ENCODE results near the gene RMDN2. TPM values are rescaled to one million over a fixed set of nuclear protein-coding genes. Genes with fewer than 3 reads are reported as not detected.

The RMDN2 gene, protein sequence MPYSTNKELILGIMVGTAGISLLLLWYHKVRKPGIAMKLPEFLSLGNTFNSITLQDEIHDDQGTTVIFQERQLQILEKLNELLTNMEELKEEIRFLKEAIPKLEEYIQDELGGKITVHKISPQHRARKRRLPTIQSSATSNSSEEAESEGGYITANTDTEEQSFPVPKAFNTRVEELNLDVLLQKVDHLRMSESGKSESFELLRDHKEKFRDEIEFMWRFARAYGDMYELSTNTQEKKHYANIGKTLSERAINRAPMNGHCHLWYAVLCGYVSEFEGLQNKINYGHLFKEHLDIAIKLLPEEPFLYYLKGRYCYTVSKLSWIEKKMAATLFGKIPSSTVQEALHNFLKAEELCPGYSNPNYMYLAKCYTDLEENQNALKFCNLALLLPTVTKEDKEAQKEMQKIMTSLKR
- total RNA-seq (1 to 10 TPM; 1.8 to 3.4 TPM), total RNA-seq (1.5 to 4.5 reads per million in 2 donors)

DNA sequence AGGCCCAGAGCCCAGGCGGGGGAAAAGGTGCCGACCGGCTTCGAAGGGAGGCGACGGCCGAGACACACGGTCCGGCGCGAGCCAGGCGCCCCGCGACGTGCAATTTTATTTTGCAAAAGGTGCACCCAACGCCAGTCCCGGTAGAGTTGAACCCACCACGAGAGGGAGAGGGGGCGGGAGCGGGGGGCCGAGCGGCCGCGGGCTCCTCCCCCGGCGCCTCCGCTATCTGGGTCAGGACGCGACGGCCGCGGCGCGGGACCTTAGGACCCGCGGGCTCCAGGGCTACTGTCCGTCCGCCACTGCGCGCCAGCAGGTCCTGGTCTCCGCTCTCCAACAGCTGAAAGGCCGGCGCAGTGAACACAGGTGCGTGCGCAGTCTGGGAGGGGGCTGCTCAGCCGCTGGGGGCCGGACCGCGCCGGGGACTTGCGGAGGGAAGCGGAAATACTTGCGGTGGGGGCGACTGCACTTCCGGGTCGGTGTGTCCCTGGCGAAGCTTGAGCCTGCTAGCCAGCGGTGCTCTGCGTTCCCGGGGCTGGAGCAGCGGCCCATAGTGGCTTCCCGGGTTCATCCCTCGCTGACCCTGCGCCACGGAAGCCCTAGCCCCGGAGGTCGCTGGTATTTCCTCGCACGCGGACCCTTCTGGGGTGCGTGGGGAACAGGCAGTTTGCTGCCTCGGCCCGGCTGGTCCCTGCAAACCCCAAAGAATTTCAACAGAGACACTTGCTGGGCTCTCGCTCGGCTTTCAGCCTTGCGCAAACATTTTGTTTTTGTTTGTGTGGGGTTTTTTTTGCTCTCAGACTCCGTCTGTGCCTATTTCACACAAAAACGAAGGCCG lies at the start of gene RMDN2:
Gene RMDN2, plus strand, starts transcription at position 225 of the 835 bp plus-strand sequence. CDS start 3,991 bp downstream, outside the sequence.
- Mint-ChIP-seq H3K4me1 (peaks cover 18% of the 10 kb centered on the region), H3K27ac (peak within 1 kb of the TSS; percentile 91), H3K27me3 (peaks cover 8% of the 10 kb centered on the region), H3K36me3 (ENCODE audit: low read depth) (peaks cover 3% of the 10 kb centered on the region), H3K4me3 (peak within 1 kb of the TSS; percentile 99)
- ATAC-seq (peak; percentile 81), DNase-seq (peak; percentile 38 to 44 (median 40))
- H3K9me3 ChIP-seq (ENCODE audit: control insufficient read depth, low read length, poor library complexity, severe bottlenecking), result no peaks in the 10 kb centered on the region

DNA sequence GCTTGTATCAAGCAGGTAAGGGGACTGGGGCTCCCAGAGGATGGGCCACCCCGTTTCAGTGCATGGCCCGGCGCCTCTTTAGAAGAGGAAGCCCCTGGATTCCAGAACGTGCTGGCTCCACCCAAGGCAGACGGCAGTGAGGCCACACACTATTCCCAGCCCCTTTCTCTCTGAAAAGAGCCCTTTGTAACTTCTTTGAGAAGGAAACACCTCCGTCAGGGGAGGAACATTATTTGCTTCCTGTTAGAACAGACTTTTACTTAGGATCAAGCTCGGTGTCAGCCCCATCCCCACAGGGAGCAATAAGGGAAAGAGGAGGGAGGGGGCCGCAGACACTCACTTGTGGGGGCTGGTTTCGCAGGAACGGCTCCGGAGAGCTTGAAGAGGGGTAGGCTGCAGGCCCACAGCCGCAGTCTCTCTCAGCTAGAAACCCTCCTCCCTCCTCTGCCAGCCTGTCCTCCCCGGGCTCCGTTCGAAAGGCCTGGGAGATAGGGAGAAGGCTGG lies 49.6 kb upstream of the RMDN2 start:
- H3K4me1 Mint-ChIP-seq, result peaks cover 17% of the 10 kb centered on the region
- H3K27ac Mint-ChIP-seq, result no peak overlapping the region
- H3K4me3 Mint-ChIP-seq, result no peak overlapping the region

DNA sequence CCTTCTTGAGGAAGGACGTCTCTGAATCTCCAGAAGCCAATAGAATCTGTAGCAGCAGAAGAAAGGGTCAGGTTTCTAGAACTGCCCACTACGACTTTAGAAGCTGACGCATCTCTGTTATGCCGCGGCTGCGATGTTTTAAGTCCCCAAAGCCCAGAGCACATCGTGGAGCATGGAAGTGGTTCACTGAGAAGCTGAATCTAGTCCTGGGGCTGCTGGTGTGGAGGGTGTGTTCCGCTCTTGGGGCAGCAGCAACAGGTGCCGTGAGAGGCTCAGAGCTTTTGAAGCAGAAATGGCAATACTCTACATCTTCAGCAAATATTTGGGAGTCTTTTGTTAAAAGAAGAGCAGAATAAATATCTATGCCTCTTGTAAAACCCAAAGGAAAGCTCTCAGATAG lies 48.9 kb upstream of the RMDN2 start:
- Mint-ChIP-seq H3K4me3 (no peak overlapping the region), H3K27ac (no peak overlapping the region), H3K4me1 (peaks cover 17% of the 10 kb centered on the region), H3K27me3 (peaks cover 35% of the 10 kb centered on the region), H3K36me3 (ENCODE audit: low read depth) (peaks cover 8% of the 10 kb centered on the region)
- DNase-seq (no peak), ATAC-seq (no peak)
- no peaks in the 10 kb centered on the region for H3K9me3 ChIP-seq (ENCODE audit: control insufficient read depth, low read length, poor library complexity, severe bottlenecking)

More for the DNA sequence above, 49.6 kb upstream of the RMDN2 start:
- DNase-seq (no peak), ATAC-seq (no peak)
- Mint-ChIP-seq H3K27me3 (peaks cover 27% of the 10 kb centered on the region), H3K36me3 (ENCODE audit: low read depth) (peaks cover 8% of the 10 kb centered on the region)
- H3K9me3 ChIP-seq (ENCODE audit: control insufficient read depth, low read length, poor library complexity, severe bottlenecking), result no peaks in the 10 kb centered on the region

DNA sequence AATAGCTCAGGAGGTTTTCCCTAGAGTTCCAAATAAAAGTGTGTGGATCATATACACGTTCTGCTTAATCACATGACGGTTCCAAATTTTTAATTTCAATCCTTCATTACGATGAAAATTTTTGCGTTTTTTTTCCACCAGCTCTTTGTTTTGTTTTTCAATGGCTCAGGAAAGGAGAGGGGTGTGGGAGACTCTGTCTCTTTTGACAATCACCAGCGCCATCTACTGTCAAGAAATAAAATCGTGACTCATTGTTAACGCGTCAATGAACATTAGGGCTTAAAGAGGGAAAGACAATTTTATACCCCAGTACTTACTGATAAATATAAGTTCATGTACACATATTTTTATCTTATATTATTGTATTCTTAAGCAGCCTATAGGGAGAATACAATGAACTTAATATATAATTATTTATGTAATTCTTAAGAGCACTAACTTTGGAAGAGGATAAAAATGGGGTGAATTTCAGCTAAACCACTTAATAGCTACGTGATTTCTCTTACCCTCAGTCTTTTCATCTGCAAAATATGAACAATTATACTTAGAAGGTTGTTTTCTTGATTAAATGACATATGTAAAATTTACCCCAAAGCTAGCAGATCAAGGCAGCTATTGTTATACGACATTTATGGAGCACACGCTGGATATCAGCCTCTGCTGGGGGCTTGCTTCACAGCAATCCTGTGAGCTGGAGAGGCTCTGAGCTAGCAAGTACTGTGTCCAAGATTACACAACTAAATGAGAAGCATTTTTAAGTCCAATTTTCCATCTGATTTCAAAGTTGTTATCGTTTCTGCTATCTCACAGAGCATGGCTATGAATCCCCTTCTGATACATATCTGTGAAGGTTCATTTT lies 47.4 kb upstream of the RMDN2 start:
- Mint-ChIP-seq H3K36me3 (ENCODE audit: low read depth) (peaks cover 8% of the 10 kb centered on the region), H3K27ac (no peak overlapping the region), H3K27me3 (peaks cover 38% of the 10 kb centered on the region), H3K4me3 (no peak overlapping the region), H3K4me1 (peaks cover 10% of the 10 kb centered on the region)
- ATAC-seq (peak; percentile 78), DNase-seq (peak in 1 of 3 donors; percentile 17)
- H3K9me3 ChIP-seq (ENCODE audit: control insufficient read depth, low read length, poor library complexity, severe bottlenecking), result no peaks in the 10 kb centered on the region

DNA sequence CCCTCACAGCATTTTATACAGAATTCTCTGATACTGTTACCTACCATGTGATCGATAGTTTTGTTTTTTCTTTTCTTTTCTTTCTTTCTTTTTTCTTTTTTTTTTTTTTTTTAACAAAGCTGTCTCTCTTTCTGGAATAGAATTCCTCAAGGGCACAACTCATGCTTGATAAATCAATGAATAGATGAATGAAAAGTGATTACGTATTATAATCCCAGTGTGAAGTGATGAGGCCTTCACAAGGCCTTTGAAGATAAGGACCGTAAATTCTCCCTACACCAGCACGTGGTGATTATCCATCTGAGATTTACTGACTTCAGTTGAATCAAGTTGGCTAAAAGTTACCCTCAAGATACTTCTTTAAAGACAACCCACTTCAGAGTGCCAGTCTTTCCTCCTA lies 46.6 kb upstream of the RMDN2 start:
- H3K27ac Mint-ChIP-seq, result no peak overlapping the region
- H3K4me1 Mint-ChIP-seq, result peaks cover 7% of the 10 kb centered on the region
- H3K4me3 Mint-ChIP-seq, result no peak overlapping the region
- peaks cover 10% of the 10 kb centered on the region for H3K36me3 Mint-ChIP-seq (ENCODE audit: low read depth)
- H3K9me3 ChIP-seq (ENCODE audit: control insufficient read depth, low read length, poor library complexity, severe bottlenecking), result no peaks in the 10 kb centered on the region
- H3K27me3 Mint-ChIP-seq, result peaks cover 41% of the 10 kb centered on the region
- DNase-seq (no peak), ATAC-seq (no peak)

DNA sequence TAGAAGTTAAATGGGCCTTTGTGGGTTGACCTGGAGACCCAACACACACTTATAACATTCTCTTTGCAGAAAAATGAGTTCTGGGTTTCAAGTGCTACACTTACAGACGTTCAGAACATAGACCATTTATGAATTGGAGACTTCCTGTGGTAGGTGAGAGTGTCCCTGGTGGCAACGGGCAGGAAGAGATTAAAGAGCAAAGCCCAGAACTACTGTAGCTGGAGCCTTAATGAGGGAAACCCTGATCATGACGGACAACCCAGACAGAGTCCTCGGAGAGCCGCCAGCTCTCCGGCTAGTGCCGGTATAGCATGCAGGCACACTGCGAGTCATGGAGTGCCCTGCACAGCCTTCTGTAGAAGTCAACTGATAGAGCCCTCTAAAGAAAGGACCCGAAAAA lies 44.5 kb upstream of the RMDN2 start:
- Mint-ChIP-seq H3K4me3 (no peak overlapping the region), H3K4me1 (peaks cover 2% of the 10 kb centered on the region), H3K27ac (no peak overlapping the region), H3K36me3 (ENCODE audit: low read depth) (peaks cover 4% of the 10 kb centered on the region), H3K27me3 (peaks cover 39% of the 10 kb centered on the region)
- ATAC-seq (no peak), DNase-seq (no peak)
- H3K9me3 ChIP-seq (ENCODE audit: control insufficient read depth, low read length, poor library complexity, severe bottlenecking), result no peaks in the 10 kb centered on the region

DNA sequence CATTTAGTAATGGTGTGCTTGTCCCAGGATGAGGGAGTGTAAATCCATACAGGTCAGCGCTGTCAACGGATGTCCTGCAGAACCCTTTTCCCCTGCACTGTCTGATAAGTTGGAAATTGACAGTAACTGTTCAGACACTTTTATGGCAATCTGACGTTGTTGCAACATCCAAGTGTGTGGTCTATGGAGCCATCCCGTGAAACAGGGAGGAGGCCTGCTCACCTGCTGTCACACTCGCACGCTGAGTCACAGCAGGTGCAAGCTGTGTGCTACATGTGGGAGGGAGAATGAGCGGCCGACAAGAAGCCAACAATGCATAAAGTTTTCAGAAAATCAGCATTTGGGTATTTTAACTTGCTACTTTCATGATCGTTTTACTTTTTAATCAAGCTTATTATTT lies 43.7 kb upstream of the RMDN2 start:
- Mint-ChIP-seq H3K27ac (no peak overlapping the region), H3K4me1 (peaks cover 2% of the 10 kb centered on the region), H3K4me3 (no peak overlapping the region), H3K27me3 (peaks cover 48% of the 10 kb centered on the region), H3K36me3 (ENCODE audit: low read depth) (peaks cover 4% of the 10 kb centered on the region)
- H3K9me3 ChIP-seq (ENCODE audit: control insufficient read depth, low read length, poor library complexity, severe bottlenecking), result no peaks in the 10 kb centered on the region
- DNase-seq (no peak), ATAC-seq (no peak)

DNA sequence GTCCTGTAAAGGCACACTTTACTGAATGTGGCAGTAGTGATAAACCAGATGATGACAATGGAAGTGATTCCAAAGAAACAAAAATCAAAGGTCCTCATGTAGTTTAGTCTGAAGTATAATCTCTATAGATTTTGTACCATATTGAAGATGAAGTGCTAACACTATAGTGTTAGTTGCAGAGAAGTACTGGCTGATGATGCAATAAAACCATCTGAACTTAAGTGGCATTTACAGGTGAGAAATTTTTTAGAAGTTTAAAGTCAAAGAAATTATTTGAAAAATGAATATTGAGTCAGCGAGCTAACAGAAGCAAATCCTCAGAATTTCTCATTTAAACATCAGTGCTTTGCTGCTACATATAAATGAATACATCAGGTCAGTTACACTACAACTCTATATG lies 43.1 kb upstream of the RMDN2 start:
- Mint-ChIP-seq H3K36me3 (ENCODE audit: low read depth) (peaks cover 4% of the 10 kb centered on the region), H3K27me3 (peaks cover 48% of the 10 kb centered on the region), H3K4me3 (no peak overlapping the region), H3K4me1 (peaks cover 5% of the 10 kb centered on the region), H3K27ac (no peak overlapping the region)
- no peaks in the 10 kb centered on the region for H3K9me3 ChIP-seq (ENCODE audit: control insufficient read depth, low read length, poor library complexity, severe bottlenecking)
- ATAC-seq (no peak), DNase-seq (no peak)

DNA sequence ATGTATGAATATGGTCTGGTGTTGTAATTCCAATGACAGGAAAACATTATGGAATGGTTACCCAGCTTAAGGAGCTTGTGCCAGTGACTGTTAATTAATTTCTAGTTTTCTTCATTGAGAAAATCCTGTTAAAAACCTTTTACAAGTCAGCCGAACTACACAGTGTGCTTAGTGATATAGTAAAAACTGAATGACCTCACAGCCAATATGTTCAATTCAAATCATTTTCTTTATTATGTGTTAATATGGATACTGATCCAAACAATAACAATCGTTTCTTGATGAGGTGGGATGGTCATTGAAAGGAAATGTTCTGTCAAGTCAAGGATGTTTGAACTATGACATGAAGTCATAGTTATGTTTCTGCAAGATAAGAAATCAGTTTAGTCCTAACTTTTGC lies 41.6 kb upstream of the RMDN2 start:
- Mint-ChIP-seq H3K36me3 (ENCODE audit: low read depth) (peaks cover 7% of the 10 kb centered on the region), H3K27ac (no peak overlapping the region), H3K27me3 (peaks cover 55% of the 10 kb centered on the region), H3K4me3 (no peak overlapping the region), H3K4me1 (peaks cover 3% of the 10 kb centered on the region)
- DNase-seq (no peak), ATAC-seq (no peak)
- H3K9me3 ChIP-seq (ENCODE audit: control insufficient read depth, low read length, poor library complexity, severe bottlenecking), result no peaks in the 10 kb centered on the region

DNA sequence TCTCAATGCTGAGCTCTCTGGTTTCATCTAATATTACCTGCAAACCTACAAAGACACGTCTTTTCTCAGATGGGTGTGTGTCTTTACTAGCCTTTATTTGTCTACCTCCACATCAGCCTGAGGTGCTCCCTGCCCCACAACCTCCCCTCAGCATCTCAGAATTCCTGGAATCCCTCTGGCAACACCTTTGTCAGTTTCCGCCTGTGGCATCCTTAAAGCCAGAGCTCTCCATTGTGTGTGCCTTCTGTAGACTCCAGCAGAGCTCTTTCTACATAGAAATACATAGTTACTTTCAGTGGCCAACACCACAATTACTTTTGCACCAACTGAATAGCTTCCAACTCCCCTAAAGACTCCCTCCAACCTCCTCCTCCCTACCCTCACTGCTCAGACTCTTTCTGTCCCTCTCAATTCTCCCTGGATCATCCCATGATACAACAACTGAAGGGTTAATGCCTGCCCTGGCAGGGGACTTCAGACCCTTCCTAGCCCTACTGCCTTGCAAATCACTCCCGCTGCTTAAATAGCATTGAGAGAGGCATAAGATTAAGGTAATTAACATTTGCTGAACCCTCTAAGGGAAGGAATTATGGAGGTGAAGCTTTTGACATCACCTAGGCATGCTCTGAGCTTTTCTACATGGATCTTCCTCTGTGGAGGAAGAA lies 39.6 kb upstream of the RMDN2 start:
- Mint-ChIP-seq H3K4me1 (peaks cover 5% of the 10 kb centered on the region), H3K27me3 (peaks cover 45% of the 10 kb centered on the region), H3K4me3 (no peak overlapping the region), H3K36me3 (ENCODE audit: low read depth) (peaks cover 7% of the 10 kb centered on the region), H3K27ac (no peak overlapping the region)
- ATAC-seq (no peak), DNase-seq (no peak)
- H3K9me3 ChIP-seq (ENCODE audit: control insufficient read depth, low read length, poor library complexity, severe bottlenecking), result no peaks in the 10 kb centered on the region

DNA sequence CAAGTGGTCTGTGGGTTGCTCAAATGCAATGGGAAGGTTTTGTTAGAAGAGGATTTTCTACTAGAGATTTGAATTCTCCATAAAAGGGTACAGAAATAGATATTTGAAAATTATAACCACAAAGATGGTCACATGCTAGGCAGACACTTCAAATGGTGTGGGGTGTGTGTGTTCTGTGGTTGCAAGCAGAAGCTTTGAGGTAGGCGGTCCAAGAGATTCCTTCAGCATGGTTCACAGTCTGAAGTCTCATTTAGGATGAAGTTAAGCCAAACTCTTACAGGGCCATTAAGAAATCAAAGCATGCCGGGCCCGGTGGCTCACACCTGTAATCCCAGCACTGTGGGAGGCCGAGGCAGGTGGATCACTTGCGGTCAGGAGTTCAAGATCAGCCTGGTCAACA lies 38.3 kb upstream of the RMDN2 start:
- H3K36me3 Mint-ChIP-seq (ENCODE audit: low read depth), result peaks cover 7% of the 10 kb centered on the region
- H3K4me3 Mint-ChIP-seq, result no peak overlapping the region
- ATAC-seq, result no peak
- H3K9me3 ChIP-seq (ENCODE audit: control insufficient read depth, low read length, poor library complexity, severe bottlenecking), result no peaks in the 10 kb centered on the region
- H3K27me3 Mint-ChIP-seq, result peaks cover 35% of the 10 kb centered on the region
- H3K27ac Mint-ChIP-seq, result no peak overlapping the region
- peaks cover 15% of the 10 kb centered on the region for H3K4me1 Mint-ChIP-seq
- DNase-seq, result no peak

DNA sequence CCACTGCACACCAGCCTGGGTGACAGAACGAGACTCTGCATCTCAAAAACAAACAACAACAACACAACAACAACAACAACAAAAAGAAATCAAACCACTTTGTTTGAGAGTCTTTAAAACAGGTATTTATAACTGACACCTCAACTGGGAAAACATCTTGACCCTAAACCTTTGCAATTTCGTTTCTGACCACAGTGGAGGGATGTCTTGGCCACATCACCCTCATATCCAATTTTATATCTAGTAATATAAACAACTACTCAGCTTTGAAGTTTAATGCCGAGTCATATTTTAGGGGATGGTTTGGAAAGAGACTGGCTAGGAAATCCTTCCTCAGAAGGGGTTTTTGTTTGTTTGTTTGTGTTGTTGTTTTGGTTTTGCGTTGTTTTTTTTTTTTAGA lies 37.8 kb upstream of the RMDN2 start:
- H3K27me3 Mint-ChIP-seq, result peaks cover 35% of the 10 kb centered on the region
- ATAC-seq, result no peak
- peaks cover 20% of the 10 kb centered on the region for H3K4me1 Mint-ChIP-seq
- H3K36me3 Mint-ChIP-seq (ENCODE audit: low read depth), result peaks cover 7% of the 10 kb centered on the region
- H3K4me3 Mint-ChIP-seq, result no peak overlapping the region
- H3K27ac Mint-ChIP-seq, result no peak overlapping the region
- H3K9me3 ChIP-seq (ENCODE audit: control insufficient read depth, low read length, poor library complexity, severe bottlenecking), result no peaks in the 10 kb centered on the region
- no peak for DNase-seq

All from T-helper 17 cell (primary cell).